ENCODE data around the gene PXK. TPM values are rescaled to one million over a fixed set of nuclear protein-coding genes. Genes with fewer than 3 reads are reported as not detected.

Gene PXK
- total RNA-seq, 1 donor from 2014 or later, result 12.4 TPM

GRCh38 chr3:58308728-58309127 is 24.0 kb upstream of the PXK start:
- Mint-ChIP-seq H3K9me3 (no peaks in the 10 kb centered on the region), H3K36me3 (peaks cover 20% of the 10 kb centered on the region), H3K27ac (peak overlapping the region; percentile 31), H3K4me1 (ENCODE audit: unreplicated experiment) (peaks cover 18% of the 10 kb centered on the region), H3K27me3 (no peaks in the 10 kb centered on the region), H3K4me3 (peak overlapping the region; percentile 96)
- DNase-seq (ENCODE audit: extremely low spot score, unreplicated experiment), result no peak
- TF ChIP-seq, protein P1, sequence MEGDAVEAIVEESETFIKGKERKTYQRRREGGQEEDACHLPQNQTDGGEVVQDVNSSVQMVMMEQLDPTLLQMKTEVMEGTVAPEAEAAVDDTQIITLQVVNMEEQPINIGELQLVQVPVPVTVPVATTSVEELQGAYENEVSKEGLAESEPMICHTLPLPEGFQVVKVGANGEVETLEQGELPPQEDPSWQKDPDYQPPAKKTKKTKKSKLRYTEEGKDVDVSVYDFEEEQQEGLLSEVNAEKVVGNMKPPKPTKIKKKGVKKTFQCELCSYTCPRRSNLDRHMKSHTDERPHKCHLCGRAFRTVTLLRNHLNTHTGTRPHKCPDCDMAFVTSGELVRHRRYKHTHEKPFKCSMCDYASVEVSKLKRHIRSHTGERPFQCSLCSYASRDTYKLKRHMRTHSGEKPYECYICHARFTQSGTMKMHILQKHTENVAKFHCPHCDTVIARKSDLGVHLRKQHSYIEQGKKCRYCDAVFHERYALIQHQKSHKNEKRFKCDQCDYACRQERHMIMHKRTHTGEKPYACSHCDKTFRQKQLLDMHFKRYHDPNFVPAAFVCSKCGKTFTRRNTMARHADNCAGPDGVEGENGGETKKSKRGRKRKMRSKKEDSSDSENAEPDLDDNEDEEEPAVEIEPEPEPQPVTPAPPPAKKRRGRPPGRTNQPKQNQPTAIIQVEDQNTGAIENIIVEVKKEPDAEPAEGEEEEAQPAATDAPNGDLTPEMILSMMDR (conservative IDR thresholded peaks at IDR 0.05), result no peak

DNA sequence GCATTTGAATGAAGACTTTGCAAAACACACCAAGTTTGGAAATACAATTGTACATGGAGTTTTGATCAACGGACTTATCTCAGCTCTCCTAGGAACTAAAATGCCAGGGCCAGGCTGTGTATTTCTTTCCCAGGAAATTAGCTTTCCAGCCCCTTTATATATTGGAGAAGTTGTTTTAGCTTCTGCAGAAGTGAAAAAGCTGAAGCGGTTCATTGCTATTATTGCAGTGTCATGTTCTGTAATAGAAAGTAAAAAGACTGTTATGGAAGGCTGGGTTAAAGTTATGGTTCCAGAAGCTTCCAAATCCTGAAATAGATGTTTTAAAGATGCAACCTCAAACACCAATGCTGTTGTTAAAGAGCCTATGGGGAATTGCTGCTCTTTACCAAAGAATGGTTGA is 14.9 kb upstream of the PXK start:
- H3K9me3 Mint-ChIP-seq, result no peaks in the 10 kb centered on the region
- peaks cover 29% of the 10 kb centered on the region for H3K36me3 Mint-ChIP-seq
- H3K27ac Mint-ChIP-seq, result no peak overlapping the region

DNA sequence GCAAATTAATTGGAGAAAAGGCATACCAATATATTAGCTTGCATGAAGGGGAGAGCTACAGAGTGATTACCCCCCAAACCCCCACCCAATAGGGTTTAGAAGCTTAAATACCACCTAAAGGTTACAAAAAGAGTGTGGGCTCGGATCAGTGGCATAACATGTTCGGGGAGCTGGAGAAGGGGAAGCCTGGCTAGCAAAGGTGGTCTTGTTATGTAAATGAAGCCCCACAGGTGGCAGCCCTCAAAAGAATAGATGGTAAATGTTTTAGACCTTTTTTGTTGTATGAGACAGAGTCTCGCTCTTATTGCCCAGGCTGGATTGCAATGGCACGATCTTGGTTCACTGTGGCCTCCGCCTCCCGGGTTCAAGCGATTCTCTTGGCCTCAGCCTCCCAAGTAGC is 10.9 kb upstream of the PXK start:
- no peak overlapping the region for H3K27ac Mint-ChIP-seq
- H3K4me1 Mint-ChIP-seq (ENCODE audit: unreplicated experiment), result peaks cover 20% of the 10 kb centered on the region
- DNase-seq (ENCODE audit: extremely low spot score, unreplicated experiment), result no peak
- TF ChIP-seq, protein P1 (conservative IDR thresholded peaks at IDR 0.05), result no peak
- H3K9me3 Mint-ChIP-seq, result no peaks in the 10 kb centered on the region
- no peak overlapping the region for H3K4me3 Mint-ChIP-seq
- H3K36me3 Mint-ChIP-seq, result peaks cover 9% of the 10 kb centered on the region
- H3K27me3 Mint-ChIP-seq, result no peaks in the 10 kb centered on the region

More for the DNA sequence above, 14.9 kb upstream of the PXK start:
- Mint-ChIP-seq H3K4me1 (ENCODE audit: unreplicated experiment) (no peaks in the 10 kb centered on the region), H3K27me3 (no peaks in the 10 kb centered on the region), H3K4me3 (no peak overlapping the region)
- TF ChIP-seq, protein P1 (conservative IDR thresholded peaks at IDR 0.05), result no peak
- no peak for DNase-seq (ENCODE audit: extremely low spot score, unreplicated experiment)

- TF ChIP-seq, protein P1 (conservative IDR thresholded peaks at IDR 0.05), result no peak
- Mint-ChIP-seq H3K36me3 (peaks cover 7% of the 10 kb centered on the region), H3K27me3 (no peaks in the 10 kb centered on the region), H3K9me3 (no peaks in the 10 kb centered on the region), H3K4me3 (no peak overlapping the region), H3K4me1 (ENCODE audit: unreplicated experiment) (peaks cover 20% of the 10 kb centered on the region), H3K27ac (no peak overlapping the region)
- no peak for DNase-seq (ENCODE audit: extremely low spot score, unreplicated experiment)
These were observed 9.9 kb upstream of the PXK start for GRCh38 chr3:58322793-58323192.

DNA sequence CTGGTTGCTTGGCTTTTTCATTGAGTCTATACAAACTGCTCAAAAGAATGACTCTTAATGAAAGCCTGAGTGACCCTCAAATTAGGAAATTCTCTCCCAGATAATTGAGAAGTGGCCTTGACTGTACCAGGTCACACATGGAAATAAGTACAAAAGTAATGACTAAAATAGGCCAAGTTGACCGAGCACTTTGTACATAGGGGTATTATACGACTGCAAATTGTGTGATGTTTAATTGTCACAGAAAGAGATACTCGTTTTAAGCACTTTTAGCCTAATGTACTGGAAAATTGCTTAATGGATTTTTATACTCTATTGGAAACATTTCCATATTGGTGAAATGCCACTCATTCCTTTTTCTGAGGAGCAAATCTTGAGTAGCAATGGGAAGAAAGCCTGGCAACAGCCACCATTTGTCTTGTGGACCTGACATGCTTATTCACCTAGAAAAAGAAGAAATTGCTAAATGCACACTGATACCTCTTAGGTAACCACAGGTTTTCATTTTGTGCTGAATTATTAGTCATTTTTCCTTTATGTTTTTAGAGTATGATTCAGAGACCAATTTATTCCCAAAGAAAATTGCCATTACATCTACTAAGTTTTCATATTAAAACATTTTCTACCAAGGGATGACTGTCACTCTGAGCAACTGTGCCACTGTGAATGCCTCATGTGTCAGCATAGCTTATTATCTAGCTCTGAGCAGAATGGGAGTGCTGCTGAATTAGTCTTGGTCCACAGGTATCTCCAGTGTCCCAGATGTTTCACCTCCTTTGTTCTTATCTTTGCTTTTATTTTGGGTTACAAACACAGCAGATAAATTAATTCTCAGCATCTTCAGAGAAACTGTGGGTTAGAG is 8.9 kb upstream of the PXK start:
- Mint-ChIP-seq H3K9me3 (no peaks in the 10 kb centered on the region), H3K27ac (peak overlapping the region; percentile 39), H3K27me3 (no peaks in the 10 kb centered on the region), H3K4me1 (ENCODE audit: unreplicated experiment) (peaks cover 20% of the 10 kb centered on the region), H3K4me3 (no peak overlapping the region), H3K36me3 (peaks cover 7% of the 10 kb centered on the region)
- TF ChIP-seq, protein P1 (conservative IDR thresholded peaks at IDR 0.05), result no peak
- no peak for DNase-seq (ENCODE audit: extremely low spot score, unreplicated experiment)

Measured in type B pancreatic cell (in vitro differentiated cells).